ENCODE results near the gene ZNF638. TPM values are rescaled to one million over a fixed set of nuclear protein-coding genes. Genes with fewer than 3 reads are reported as not detected.

ZNF638 gene
- total RNA-seq, 1 donor from 2014 or later, result 97.1 TPM

- intact Hi-C loops (cut with micrococcal nuclease), result loop anchor here (5.0 kb wide), 1 partner anchor 76 kb away; no protein-coding TSS in a partner anchor
- H3K27me3 ChIP-seq (ENCODE audit: low read depth), result no peaks in the 10 kb centered on the region
- no peak for TF ChIP-seq CTCF (IDR thresholded peaks at IDR 0.05; ENCODE audit: borderline replicate concordance)
- peaks cover 19% of the 10 kb centered on the region for H3K36me3 ChIP-seq
- no peak overlapping the region for H3K4me3 ChIP-seq
- no peak overlapping the region for H3K27ac ChIP-seq (replicated peaks)
- no peaks in the 10 kb centered on the region for H3K9me3 ChIP-seq (replicated peaks)
- peaks cover 44% of the 10 kb centered on the region for H3K4me1 ChIP-seq
- no peak for DNase-seq
Measured at GRCh38 chr2:71346065-71346464, 14.5 kb downstream of the ZNF638 start.

GRCh38 chr2:71347517-71347916 is 15.9 kb downstream of the ZNF638 start:
- Histone ChIP-seq H3K36me3 (peaks cover 19% of the 10 kb centered on the region), H3K4me3 (no peak overlapping the region), H3K4me1 (peaks cover 44% of the 10 kb centered on the region), H3K9me3 (replicated peaks) (no peaks in the 10 kb centered on the region), H3K27me3 (ENCODE audit: low read depth) (no peaks in the 10 kb centered on the region), H3K27ac (replicated peaks) (no peak overlapping the region)
- DNase-seq, result no peak
- intact Hi-C loops (cut with micrococcal nuclease), result loop anchor here (5.0 kb wide), 1 partner anchor 75 kb away; no protein-coding TSS in a partner anchor
- no peak for TF ChIP-seq CTCF (IDR thresholded peaks at IDR 0.05; ENCODE audit: borderline replicate concordance)

- no peak for TF ChIP-seq CTCF (IDR thresholded peaks at IDR 0.05; ENCODE audit: borderline replicate concordance)
- intact Hi-C loops (cut with micrococcal nuclease), result loop anchor here (5.0 kb wide), 1 partner anchor 74 kb away; no protein-coding TSS in a partner anchor
- H3K4me1 ChIP-seq, result peaks cover 49% of the 10 kb centered on the region
- no peaks in the 10 kb centered on the region for H3K9me3 ChIP-seq (replicated peaks)
- H3K4me3 ChIP-seq, result no peak overlapping the region
- DNase-seq, result no peak
- H3K27ac ChIP-seq (replicated peaks), result no peak overlapping the region
- H3K36me3 ChIP-seq, result peaks cover 19% of the 10 kb centered on the region
- H3K27me3 ChIP-seq (ENCODE audit: low read depth), result no peaks in the 10 kb centered on the region
Measured at GRCh38 chr2:71348302-71348701, 16.7 kb downstream of the ZNF638 start.

GRCh38 chr2:71353248-71353647 is 21.7 kb downstream of the ZNF638 start:
- peaks cover 52% of the 10 kb centered on the region for H3K36me3 ChIP-seq
- intact Hi-C loops (cut with micrococcal nuclease), result no loop called here
- H3K9me3 ChIP-seq (replicated peaks), result no peaks in the 10 kb centered on the region
- no peak for TF ChIP-seq CTCF (IDR thresholded peaks at IDR 0.05; ENCODE audit: borderline replicate concordance)
- H3K4me3 ChIP-seq, result no peak overlapping the region
- DNase-seq, result no peak
- peaks cover 52% of the 10 kb centered on the region for H3K4me1 ChIP-seq
- H3K27me3 ChIP-seq (ENCODE audit: low read depth), result no peaks in the 10 kb centered on the region
- H3K27ac ChIP-seq (replicated peaks), result no peak overlapping the region

GRCh38 chr2:71358931-71359671 is 27.5 kb downstream of the ZNF638 start:
- Histone ChIP-seq H3K4me1 (peaks cover 30% of the 10 kb centered on the region), H3K27me3 (ENCODE audit: low read depth) (no peaks in the 10 kb centered on the region), H3K36me3 (peaks cover 72% of the 10 kb centered on the region), H3K27ac (replicated peaks) (no peak overlapping the region), H3K9me3 (replicated peaks) (no peaks in the 10 kb centered on the region), H3K4me3 (no peak overlapping the region)
- intact Hi-C loops (cut with micrococcal nuclease), result no loop called here
- no peak for TF ChIP-seq CTCF (IDR thresholded peaks at IDR 0.05; ENCODE audit: borderline replicate concordance)
- no peak for DNase-seq

Data from left ventricle myocardium inferior (tissue), 1 donor.